H9 (cell line): Measurements from ENCODE around the gene SYK. TPM values are rescaled to one million over a fixed set of nuclear protein-coding genes. Genes with fewer than 3 reads are reported as not detected.

Experiments
- DNase-seq: peaks from one replicate; pipeline ENCODE4 v3.0.0-alpha.2; 2017
- H2AFZ ChIP-seq: one replicate; pipeline ENCODE4 v1.6.1; 2013; ENCODE audit warnings: mild to moderate bottlenecking, low read length, control low read depth, moderate library complexity
- H2AK5ac ChIP-seq: 2 replicates; pipeline ENCODE4 v1.6.1; 2013; ENCODE audit warnings: low read length, control low read depth, mixed read lengths; ENCODE audit not compliant: insufficient read length
- H2BK120ac ChIP-seq: one replicate; pipeline ENCODE4 v1.6.1; 2013; ENCODE audit warnings: low read depth, mild to moderate bottlenecking, low read length, control low read depth, inconsistent platforms; ENCODE audit not compliant: poor library complexity, severe bottlenecking
- H2BK12ac ChIP-seq: 2 replicates; pipeline ENCODE4 v1.6.1; 2013; ENCODE audit warnings: low read length, control low read depth, mixed read lengths, low read depth; ENCODE audit not compliant: insufficient read length
- H2BK15ac ChIP-seq: 2 replicates; pipeline ENCODE4 v1.6.1; 2013; ENCODE audit warnings: low read depth, low read length, control low read depth
- H2BK20ac ChIP-seq: one replicate; pipeline ENCODE4 v1.6.1; 2013; ENCODE audit warnings: low read depth, mild to moderate bottlenecking, low read length, control low read depth, inconsistent platforms; ENCODE audit not compliant: poor library complexity, severe bottlenecking
- H2BK5ac ChIP-seq: 2 replicates; pipeline ENCODE4 v1.6.1; 2013; ENCODE audit warnings: low read length, control low read depth, mixed read lengths; ENCODE audit not compliant: insufficient read length
- H3K14ac ChIP-seq: 2 replicates; pipeline ENCODE4 v1.6.1; 2013; ENCODE audit warnings: low read length, control low read depth; ENCODE audit not compliant: insufficient read depth
- H3K18ac ChIP-seq: 2 replicates; pipeline ENCODE4 v1.6.1; 2013; ENCODE audit warnings: low read depth, mild to moderate bottlenecking, mixed read lengths, low read length, control low read depth; ENCODE audit not compliant: insufficient read length
- H3K23ac ChIP-seq: 2 replicates; pipeline ENCODE4 v1.6.1; 2013; ENCODE audit warnings: low read length, control low read depth, mixed read lengths, low read depth; ENCODE audit not compliant: insufficient read length
- H3K23me2 ChIP-seq: 2 replicates; pipeline ENCODE4 v1.6.1; 2013; ENCODE audit warnings: low read depth, mild to moderate bottlenecking, mixed read lengths, low read length, control low read depth; ENCODE audit not compliant: insufficient read length, poor library complexity, severe bottlenecking
- H3K27ac ChIP-seq: 2 replicates; pipeline ENCODE4 v1.5.1; 2013; ENCODE audit warnings: low read length, control low read depth, mixed read lengths, low read depth; ENCODE audit not compliant: insufficient read length
- H3K27me3 ChIP-seq: 2 replicates; pipeline ENCODE4 v1.6.1; 2013; ENCODE audit warnings: low read length, control low read depth, inconsistent platforms; ENCODE audit not compliant: insufficient read depth
- H3K4ac ChIP-seq: 2 replicates; pipeline ENCODE4 v1.6.1; 2013; ENCODE audit warnings: low read depth, mild to moderate bottlenecking, control low read depth, inconsistent platforms, low read length, moderate library complexity
- H3K4me1 ChIP-seq: 2 replicates; pipeline ENCODE4 v1.6.1; 2013; ENCODE audit warnings: low read length, control low read depth, inconsistent platforms; ENCODE audit not compliant: insufficient read depth
- H3K4me2 ChIP-seq: 2 replicates; pipeline ENCODE4 v1.6.1; 2013; ENCODE audit warnings: low read length, control low read depth, mixed read lengths; ENCODE audit not compliant: insufficient read length, insufficient read depth
- H3K56ac ChIP-seq: 2 replicates; pipeline ENCODE4 v1.6.1; 2013; ENCODE audit warnings: low read depth, mild to moderate bottlenecking, mixed read lengths, low read length, control low read depth; ENCODE audit not compliant: insufficient read length
- H3K79me1 ChIP-seq: 2 replicates; pipeline ENCODE4 v1.6.1; 2013; ENCODE audit warnings: low read depth, mild to moderate bottlenecking, moderate library complexity, low read length, control low read depth, inconsistent platforms; ENCODE audit not compliant: insufficient read depth, poor library complexity, severe bottlenecking
- H3K79me2 ChIP-seq: 2 replicates; pipeline ENCODE4 v1.6.1; 2013; ENCODE audit warnings: low read length, control low read depth, inconsistent platforms; ENCODE audit not compliant: insufficient read depth
- H3K9ac ChIP-seq: 2 replicates; pipeline ENCODE4 v1.6.1; 2013; ENCODE audit warnings: low read length, control low read depth, mixed read lengths; ENCODE audit not compliant: insufficient read length; ENCODE audit errors: extremely low read depth
- H3K9me3 ChIP-seq: one replicate; pipeline ENCODE4 v1.6.1; 2013; ENCODE audit warnings: low read depth, low read length, inconsistent platforms; ENCODE audit not compliant: control insufficient read depth
- H3T11ph ChIP-seq: one replicate; pipeline ENCODE4 v1.6.1; 2013; ENCODE audit warnings: mild to moderate bottlenecking, low read length, control low read depth, inconsistent platforms
- H4K20me1 ChIP-seq: one replicate; pipeline ENCODE4 v1.6.1; 2013; ENCODE audit not compliant: control insufficient read depth, insufficient read length, insufficient read depth
- H4K5ac ChIP-seq: 2 replicates; pipeline ENCODE4 v1.6.1; 2013; ENCODE audit warnings: low read depth, mild to moderate bottlenecking, mixed read lengths, low read length, control low read depth; ENCODE audit not compliant: insufficient read length
- H4K8ac ChIP-seq: replicated peaks from 2 replicates; pipeline ENCODE4 v1.6.1; 2013; ENCODE audit warnings: low read length, control low read depth, mixed read lengths, low read depth; ENCODE audit not compliant: insufficient read length
- H4K91ac ChIP-seq: 2 replicates; pipeline ENCODE4 v1.6.1; 2013; ENCODE audit warnings: low read depth, mild to moderate bottlenecking, moderate library complexity, mixed read lengths, low read length, control low read depth; ENCODE audit not compliant: insufficient read length
- H3K27ac Mint-ChIP-seq, 3 experiments: 2 replicates in 2 of 3; 3 replicates in 1 of 3; pipeline ENCODE4 v1.8.0; 2020 to 2021; ENCODE audit warnings: mixed read lengths in 3 of 3, mild to moderate bottlenecking in 1 of 3, moderate library complexity in 1 of 3
- H3K27me3 Mint-ChIP-seq: 2 replicates; pipeline ENCODE4 v1.8.0; 2021; ENCODE audit warnings: low read depth, mild to moderate bottlenecking, moderate library complexity, mixed read lengths
- H3K36me3 Mint-ChIP-seq, 3 experiments: 2 replicates in 2 of 3; 3 replicates in 1 of 3; pipeline ENCODE4 v1.8.0; 2020 to 2021; ENCODE audit warnings: low read depth in 3 of 3, mixed read lengths in 3 of 3; ENCODE audit not compliant: insufficient read depth in 1 of 3
- H3K4me1 Mint-ChIP-seq, 2 experiments: 2 replicates each; pipeline ENCODE4 v1.8.0; 2020; ENCODE audit warnings: mixed read lengths in 2 of 2
- H3K4me3 Mint-ChIP-seq, 2 experiments: 2 replicates in 1 of 2; 3 replicates in 1 of 2; pipeline ENCODE4 v1.8.0; 2020 to 2021; ENCODE audit warnings: mild to moderate bottlenecking in 2 of 2, mixed read lengths in 2 of 2, moderate library complexity in 1 of 2
- H3K9me3 Mint-ChIP-seq, 2 experiments: 2 replicates in 1 of 2; 3 replicates in 1 of 2; pipeline ENCODE4 v1.8.0; 2020; ENCODE audit warnings: mild to moderate bottlenecking in 2 of 2, mixed read lengths in 2 of 2, moderate library complexity in 1 of 2
- CTCF ChIP-seq: fragments of 200-600 bp; sonication (generic); conservative IDR thresholded peaks from 3 replicates; pipeline ENCODE4 v1.8.0; 2021; ENCODE audit warnings: antibody characterized with exemption, mild to moderate bottlenecking
- WGBS: extraction: QIAGEN DNeasy Blood & Tissue Kit; methylation state at CpG from one replicate; pipeline ENCODE4 v1.1.7; 2013; ENCODE audit warnings: missing lambda C conversion rate, low lambda C conversion rate, mixed read lengths; ENCODE audit not compliant: insufficient read length; ENCODE audit errors: extremely low coverage; 5-methylcytosine and 5-hydroxymethylcytosine counted together
- total RNA-seq: library from RNA; stranded (reverse); gene quantifications from 2 replicates; pipeline ENCODE4 v1.2.1, GENCODE V29; 2021

SYK gene
- total RNA-seq, 1 experiment from 2014 or later = 7.9 TPM

- Mint-ChIP-seq H3K4me3 (no peak overlapping the region), H3K9me3 (no peaks in the 10 kb centered on the region), H3K4me1 (0 out of 4 replicates have a peak, but pooled peaks cover 2% of the 10 kb centered on the region in 2 experiments), H3K27me3 (no peaks in the 10 kb centered on the region), H3K27ac (peak overlapping the region in 1 of 3 experiments; percentile 62; a peak in 1 of 7 replicates), H3K36me3 (no peaks in the 10 kb centered on the region)
- H4K5ac ChIP-seq = no peak overlapping the region
- H3K9ac ChIP-seq = no peak overlapping the region
- H3K4ac ChIP-seq = no peak overlapping the region
- H3K79me2 ChIP-seq = no peaks in the 10 kb centered on the region
- H3K4me1 ChIP-seq = no peaks in the 10 kb centered on the region
- no peak overlapping the region for H3T11ph ChIP-seq
- H4K8ac ChIP-seq = no peak overlapping the region
- H2AK5ac ChIP-seq = no peak overlapping the region
- no peak overlapping the region for H3K14ac ChIP-seq
- no peaks in the 10 kb centered on the region for H3K79me1 ChIP-seq
- H2BK20ac ChIP-seq = no peak overlapping the region
- no peak overlapping the region for H2BK120ac ChIP-seq
- no peak overlapping the region for H3K56ac ChIP-seq
- H4K20me1 ChIP-seq = peaks cover 2% of the 10 kb centered on the region
- no peak overlapping the region for H4K91ac ChIP-seq
- no peak overlapping the region for H2AFZ ChIP-seq
- TF ChIP-seq CTCF = peak; percentile 93
- H3K23ac ChIP-seq = no peak overlapping the region
- no peak overlapping the region for H3K18ac ChIP-seq
- H3K23me2 ChIP-seq = no peaks in the 10 kb centered on the region
- no peak overlapping the region for H2BK5ac ChIP-seq
- WGBS = no CpG with 5 or more reads among the region's 7 CpGs
- H3K27me3 ChIP-seq = no peaks in the 10 kb centered on the region
- H2BK15ac ChIP-seq = no peak overlapping the region
- H3K4me2 ChIP-seq = no peak overlapping the region
- no peaks in the 10 kb centered on the region for H3K9me3 ChIP-seq
- H3K27ac ChIP-seq = no peak overlapping the region
- H2BK12ac ChIP-seq = no peak overlapping the region
- peak; percentile 89 for DNase-seq
Observed at GRCh38 chr9:90914868-90915483, 113.4 kb downstream of the SYK start.
